Measurements from ENCODE around the gene CREB3L2. TPM values are rescaled to one million over a fixed set of nuclear protein-coding genes. Genes with fewer than 3 reads are reported as not detected.

The CREB3L2 gene
- total RNA-seq, 1 donor from 2014 or later = 28.9 TPM

DNA sequence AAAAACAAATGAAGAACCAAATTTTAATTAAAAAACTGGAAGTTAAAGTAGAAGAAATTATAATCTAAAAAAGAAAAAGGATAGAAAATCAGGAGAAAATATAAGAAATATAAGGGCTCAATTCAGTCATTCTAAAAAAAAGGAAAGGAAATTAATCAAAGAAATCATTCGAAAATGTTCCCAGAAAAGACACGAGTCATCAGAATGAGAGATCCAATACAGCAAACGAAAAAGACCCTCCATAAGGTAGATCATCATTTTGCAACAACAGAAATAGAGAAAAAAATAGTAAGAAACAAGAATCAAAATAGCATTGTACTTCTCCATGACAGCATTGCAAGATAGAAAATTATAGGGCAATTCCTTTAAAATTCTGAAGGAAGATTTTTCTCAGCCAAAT is 132.6 kb downstream of the CREB3L2 start:
- Histone ChIP-seq H3K36me3 (peaks cover 43% of the 10 kb centered on the region), H3K27ac (replicated peaks) (no peak overlapping the region), H3K4me1 (peaks cover 38% of the 10 kb centered on the region), H3K9me3 (replicated peaks) (peaks cover 15% of the 10 kb centered on the region), H3K27me3 (ENCODE audit: low read depth) (no peaks in the 10 kb centered on the region), H3K4me3 (no peak overlapping the region)
- intact Hi-C loops (cut with micrococcal nuclease) = no loop called here
- TF ChIP-seq, protein P1, sequence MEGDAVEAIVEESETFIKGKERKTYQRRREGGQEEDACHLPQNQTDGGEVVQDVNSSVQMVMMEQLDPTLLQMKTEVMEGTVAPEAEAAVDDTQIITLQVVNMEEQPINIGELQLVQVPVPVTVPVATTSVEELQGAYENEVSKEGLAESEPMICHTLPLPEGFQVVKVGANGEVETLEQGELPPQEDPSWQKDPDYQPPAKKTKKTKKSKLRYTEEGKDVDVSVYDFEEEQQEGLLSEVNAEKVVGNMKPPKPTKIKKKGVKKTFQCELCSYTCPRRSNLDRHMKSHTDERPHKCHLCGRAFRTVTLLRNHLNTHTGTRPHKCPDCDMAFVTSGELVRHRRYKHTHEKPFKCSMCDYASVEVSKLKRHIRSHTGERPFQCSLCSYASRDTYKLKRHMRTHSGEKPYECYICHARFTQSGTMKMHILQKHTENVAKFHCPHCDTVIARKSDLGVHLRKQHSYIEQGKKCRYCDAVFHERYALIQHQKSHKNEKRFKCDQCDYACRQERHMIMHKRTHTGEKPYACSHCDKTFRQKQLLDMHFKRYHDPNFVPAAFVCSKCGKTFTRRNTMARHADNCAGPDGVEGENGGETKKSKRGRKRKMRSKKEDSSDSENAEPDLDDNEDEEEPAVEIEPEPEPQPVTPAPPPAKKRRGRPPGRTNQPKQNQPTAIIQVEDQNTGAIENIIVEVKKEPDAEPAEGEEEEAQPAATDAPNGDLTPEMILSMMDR (IDR thresholded peaks at IDR 0.05; ENCODE audit: borderline replicate concordance) = no peak
- no peak for DNase-seq

DNA sequence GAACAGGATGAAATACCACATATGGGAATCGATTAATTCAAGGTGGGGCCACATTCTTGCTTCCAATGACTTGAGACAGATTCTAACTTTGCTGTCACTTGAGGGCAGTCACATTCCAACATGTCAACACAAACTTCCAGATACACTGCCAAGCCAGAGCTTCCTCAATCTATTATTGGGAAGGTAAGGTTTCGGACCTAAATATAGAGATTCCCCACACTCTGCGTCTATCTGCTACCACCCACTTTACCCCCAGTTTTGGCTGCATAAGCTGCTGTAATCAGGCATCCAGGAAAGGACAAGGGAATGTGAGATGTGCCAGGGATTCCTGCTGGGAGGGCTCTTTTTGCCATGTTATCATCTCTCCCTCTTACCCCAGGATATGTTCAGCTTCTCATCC is 134.6 kb downstream of the CREB3L2 start:
- intact Hi-C loops (cut with micrococcal nuclease) = no loop called here
- H3K9me3 ChIP-seq (replicated peaks) = peaks cover 15% of the 10 kb centered on the region
- H3K4me1 ChIP-seq = peaks cover 42% of the 10 kb centered on the region
- TF ChIP-seq, protein P1 (IDR thresholded peaks at IDR 0.05; ENCODE audit: borderline replicate concordance) = no peak
- DNase-seq = no peak
- H3K36me3 ChIP-seq = peaks cover 43% of the 10 kb centered on the region
- H3K4me3 ChIP-seq = no peak overlapping the region
- peak overlapping the region; percentile 60 for H3K27ac ChIP-seq (replicated peaks)
- H3K27me3 ChIP-seq (ENCODE audit: low read depth) = no peaks in the 10 kb centered on the region

DNA sequence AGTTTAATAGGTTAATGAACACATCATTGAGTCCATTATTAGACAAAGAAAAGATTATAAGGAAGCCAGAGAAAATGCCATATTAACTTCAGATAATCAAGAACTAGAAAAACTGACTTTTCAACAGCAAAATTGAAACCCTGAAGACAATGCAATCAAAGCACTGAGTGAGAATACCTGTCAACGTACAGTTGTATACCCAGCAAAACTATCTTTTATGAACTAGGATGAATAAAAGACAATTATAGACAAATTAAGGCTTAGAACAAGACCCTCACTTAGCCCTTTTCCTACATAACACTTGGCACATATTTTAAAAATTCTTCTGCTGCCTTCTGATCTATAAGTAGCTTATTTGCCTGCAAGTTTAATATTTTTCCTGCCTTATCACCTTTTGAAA is 136.1 kb downstream of the CREB3L2 start:
- H3K4me3 ChIP-seq = no peak overlapping the region
- no peaks in the 10 kb centered on the region for H3K27me3 ChIP-seq (ENCODE audit: low read depth)
- TF ChIP-seq, protein P1 (IDR thresholded peaks at IDR 0.05; ENCODE audit: borderline replicate concordance) = no peak
- no peak overlapping the region for H3K27ac ChIP-seq (replicated peaks)
- H3K36me3 ChIP-seq = peaks cover 43% of the 10 kb centered on the region
- intact Hi-C loops (cut with micrococcal nuclease) = no loop called here
- H3K9me3 ChIP-seq (replicated peaks) = peaks cover 15% of the 10 kb centered on the region
- peaks cover 35% of the 10 kb centered on the region for H3K4me1 ChIP-seq
- no peak for DNase-seq

DNA sequence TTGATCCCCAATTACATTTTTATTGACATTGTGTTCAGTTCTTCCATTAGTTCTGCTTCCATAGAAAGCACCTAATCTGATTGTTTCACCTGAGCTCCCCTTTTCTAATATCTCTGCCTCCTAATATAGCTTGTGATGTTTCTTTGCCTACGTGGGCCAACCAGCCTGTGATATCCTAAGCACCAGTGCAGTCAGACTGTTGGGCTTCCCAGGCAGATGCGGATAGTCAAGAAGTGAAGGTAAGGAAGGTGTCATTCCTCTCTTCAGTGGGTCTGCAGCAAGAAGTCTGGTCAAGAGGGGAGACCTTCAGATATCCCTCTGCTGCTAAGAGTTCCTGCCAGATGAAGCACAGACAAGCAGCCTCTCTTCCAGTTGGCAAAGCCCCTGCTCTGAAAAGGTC is 138.9 kb downstream of the CREB3L2 start:
- TF ChIP-seq, protein P1 (IDR thresholded peaks at IDR 0.05; ENCODE audit: borderline replicate concordance) = no peak
- Histone ChIP-seq H3K9me3 (replicated peaks) (peaks cover 10% of the 10 kb centered on the region), H3K4me3 (no peak overlapping the region), H3K4me1 (peaks cover 28% of the 10 kb centered on the region), H3K27me3 (ENCODE audit: low read depth) (no peaks in the 10 kb centered on the region), H3K27ac (replicated peaks) (peak overlapping the region; percentile 51), H3K36me3 (peaks cover 39% of the 10 kb centered on the region)
- intact Hi-C loops (cut with micrococcal nuclease) = no loop called here
- DNase-seq = no peak

DNA sequence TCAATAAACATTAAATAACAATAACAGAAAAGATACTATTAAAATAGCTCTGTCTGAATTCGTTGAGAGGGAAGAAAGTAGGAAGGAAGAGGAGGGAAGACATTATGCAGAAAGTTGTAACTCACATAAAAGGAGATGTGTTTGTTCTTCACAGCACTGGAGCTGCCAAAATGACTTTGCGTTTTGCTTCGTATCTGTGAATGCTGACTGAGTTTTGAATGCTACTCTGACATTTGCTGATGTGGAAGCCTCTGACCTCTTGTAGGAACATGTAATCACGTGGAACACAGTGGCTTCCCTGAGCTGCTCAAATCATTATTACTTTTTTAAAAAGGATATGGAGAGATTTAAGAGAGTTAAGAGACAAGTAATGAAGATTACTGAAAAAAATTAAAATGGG is 139.5 kb downstream of the CREB3L2 start:
- DNase-seq = no peak
- H3K4me1 ChIP-seq = peaks cover 22% of the 10 kb centered on the region
- peak overlapping the region; percentile 51 for H3K27ac ChIP-seq (replicated peaks)
- TF ChIP-seq, protein P1 (IDR thresholded peaks at IDR 0.05; ENCODE audit: borderline replicate concordance) = no peak
- peaks cover 35% of the 10 kb centered on the region for H3K36me3 ChIP-seq
- intact Hi-C loops (cut with micrococcal nuclease) = no loop called here
- peaks cover 10% of the 10 kb centered on the region for H3K9me3 ChIP-seq (replicated peaks)
- H3K27me3 ChIP-seq (ENCODE audit: low read depth) = no peaks in the 10 kb centered on the region
- no peak overlapping the region for H3K4me3 ChIP-seq

DNA sequence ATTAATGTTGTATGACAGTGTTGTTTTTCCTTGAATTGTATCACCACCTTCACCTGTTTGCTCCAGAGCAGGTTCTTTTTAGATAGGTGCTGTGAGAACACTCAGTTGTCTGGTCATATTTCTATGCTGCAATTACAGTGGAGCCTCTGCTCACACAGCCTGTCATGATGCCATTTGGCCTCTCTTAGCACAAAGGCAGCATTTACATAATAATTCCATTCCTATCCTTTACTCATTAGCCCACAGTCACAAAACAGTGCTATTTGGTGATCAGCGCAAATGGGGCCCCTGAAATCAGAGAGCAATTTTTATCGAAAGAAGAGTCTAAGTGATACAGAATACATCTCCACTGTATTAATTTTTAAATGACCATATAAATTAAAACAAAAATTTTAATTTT is 141.3 kb downstream of the CREB3L2 start:
- intact Hi-C loops (cut with micrococcal nuclease) = no loop called here
- peaks cover 2% of the 10 kb centered on the region for H3K9me3 ChIP-seq (replicated peaks)
- TF ChIP-seq, protein P1 (IDR thresholded peaks at IDR 0.05; ENCODE audit: borderline replicate concordance) = no peak
- no peak for DNase-seq
- H3K27ac ChIP-seq (replicated peaks) = no peak overlapping the region
- H3K4me1 ChIP-seq = peaks cover 22% of the 10 kb centered on the region
- no peak overlapping the region for H3K4me3 ChIP-seq
- peaks cover 18% of the 10 kb centered on the region for H3K36me3 ChIP-seq
- no peaks in the 10 kb centered on the region for H3K27me3 ChIP-seq (ENCODE audit: low read depth)

Measured in left ventricle myocardium inferior (tissue), 1 donor.